H9 (cell line): ENCODE results near the gene BTG4. TPM values are rescaled to one million over a fixed set of nuclear protein-coding genes. Genes with fewer than 3 reads are reported as not detected.

Source experiments
- DNase-seq: peaks from one replicate; pipeline ENCODE4 v3.0.0-alpha.2; 2017
- H2AFZ ChIP-seq: one replicate; pipeline ENCODE4 v1.6.1; 2013; ENCODE audit warnings: mild to moderate bottlenecking, low read length, control low read depth, moderate library complexity
- H2AK5ac ChIP-seq: 2 replicates; pipeline ENCODE4 v1.6.1; 2013; ENCODE audit warnings: low read length, control low read depth, mixed read lengths; ENCODE audit not compliant: insufficient read length
- H2BK120ac ChIP-seq: one replicate; pipeline ENCODE4 v1.6.1; 2013; ENCODE audit warnings: low read depth, mild to moderate bottlenecking, low read length, control low read depth, inconsistent platforms; ENCODE audit not compliant: poor library complexity, severe bottlenecking
- H2BK12ac ChIP-seq: 2 replicates; pipeline ENCODE4 v1.6.1; 2013; ENCODE audit warnings: low read length, control low read depth, mixed read lengths, low read depth; ENCODE audit not compliant: insufficient read length
- H2BK15ac ChIP-seq: 2 replicates; pipeline ENCODE4 v1.6.1; 2013; ENCODE audit warnings: low read depth, low read length, control low read depth
- H2BK20ac ChIP-seq: one replicate; pipeline ENCODE4 v1.6.1; 2013; ENCODE audit warnings: low read depth, mild to moderate bottlenecking, low read length, control low read depth, inconsistent platforms; ENCODE audit not compliant: poor library complexity, severe bottlenecking
- H2BK5ac ChIP-seq: 2 replicates; pipeline ENCODE4 v1.6.1; 2013; ENCODE audit warnings: low read length, control low read depth, mixed read lengths; ENCODE audit not compliant: insufficient read length
- H3K14ac ChIP-seq: 2 replicates; pipeline ENCODE4 v1.6.1; 2013; ENCODE audit warnings: low read length, control low read depth; ENCODE audit not compliant: insufficient read depth
- H3K18ac ChIP-seq: 2 replicates; pipeline ENCODE4 v1.6.1; 2013; ENCODE audit warnings: low read depth, mild to moderate bottlenecking, mixed read lengths, low read length, control low read depth; ENCODE audit not compliant: insufficient read length
- H3K23ac ChIP-seq: 2 replicates; pipeline ENCODE4 v1.6.1; 2013; ENCODE audit warnings: low read length, control low read depth, mixed read lengths, low read depth; ENCODE audit not compliant: insufficient read length
- H3K23me2 ChIP-seq: 2 replicates; pipeline ENCODE4 v1.6.1; 2013; ENCODE audit warnings: low read depth, mild to moderate bottlenecking, mixed read lengths, low read length, control low read depth; ENCODE audit not compliant: insufficient read length, poor library complexity, severe bottlenecking
- H3K27ac ChIP-seq: 2 replicates; pipeline ENCODE4 v1.5.1; 2013; ENCODE audit warnings: low read length, control low read depth, mixed read lengths, low read depth; ENCODE audit not compliant: insufficient read length
- H3K27me3 ChIP-seq: 2 replicates; pipeline ENCODE4 v1.6.1; 2013; ENCODE audit warnings: low read length, control low read depth, inconsistent platforms; ENCODE audit not compliant: insufficient read depth
- H3K4ac ChIP-seq: 2 replicates; pipeline ENCODE4 v1.6.1; 2013; ENCODE audit warnings: low read depth, mild to moderate bottlenecking, control low read depth, inconsistent platforms, low read length, moderate library complexity
- H3K4me1 ChIP-seq: 2 replicates; pipeline ENCODE4 v1.6.1; 2013; ENCODE audit warnings: low read length, control low read depth, inconsistent platforms; ENCODE audit not compliant: insufficient read depth
- H3K4me2 ChIP-seq: 2 replicates; pipeline ENCODE4 v1.6.1; 2013; ENCODE audit warnings: low read length, control low read depth, mixed read lengths; ENCODE audit not compliant: insufficient read length, insufficient read depth
- H3K56ac ChIP-seq: 2 replicates; pipeline ENCODE4 v1.6.1; 2013; ENCODE audit warnings: low read depth, mild to moderate bottlenecking, mixed read lengths, low read length, control low read depth; ENCODE audit not compliant: insufficient read length
- H3K79me1 ChIP-seq: 2 replicates; pipeline ENCODE4 v1.6.1; 2013; ENCODE audit warnings: low read depth, mild to moderate bottlenecking, moderate library complexity, low read length, control low read depth, inconsistent platforms; ENCODE audit not compliant: insufficient read depth, poor library complexity, severe bottlenecking
- H3K79me2 ChIP-seq: 2 replicates; pipeline ENCODE4 v1.6.1; 2013; ENCODE audit warnings: low read length, control low read depth, inconsistent platforms; ENCODE audit not compliant: insufficient read depth
- H3K9ac ChIP-seq: 2 replicates; pipeline ENCODE4 v1.6.1; 2013; ENCODE audit warnings: low read length, control low read depth, mixed read lengths; ENCODE audit not compliant: insufficient read length; ENCODE audit errors: extremely low read depth
- H3K9me3 ChIP-seq: one replicate; pipeline ENCODE4 v1.6.1; 2013; ENCODE audit warnings: low read depth, low read length, inconsistent platforms; ENCODE audit not compliant: control insufficient read depth
- H3T11ph ChIP-seq: one replicate; pipeline ENCODE4 v1.6.1; 2013; ENCODE audit warnings: mild to moderate bottlenecking, low read length, control low read depth, inconsistent platforms
- H4K20me1 ChIP-seq: one replicate; pipeline ENCODE4 v1.6.1; 2013; ENCODE audit not compliant: control insufficient read depth, insufficient read length, insufficient read depth
- H4K5ac ChIP-seq: 2 replicates; pipeline ENCODE4 v1.6.1; 2013; ENCODE audit warnings: low read depth, mild to moderate bottlenecking, mixed read lengths, low read length, control low read depth; ENCODE audit not compliant: insufficient read length
- H4K8ac ChIP-seq: replicated peaks from 2 replicates; pipeline ENCODE4 v1.6.1; 2013; ENCODE audit warnings: low read length, control low read depth, mixed read lengths, low read depth; ENCODE audit not compliant: insufficient read length
- H4K91ac ChIP-seq: 2 replicates; pipeline ENCODE4 v1.6.1; 2013; ENCODE audit warnings: low read depth, mild to moderate bottlenecking, moderate library complexity, mixed read lengths, low read length, control low read depth; ENCODE audit not compliant: insufficient read length
- H3K27ac Mint-ChIP-seq, 3 experiments: 2 replicates in 2 of 3; 3 replicates in 1 of 3; pipeline ENCODE4 v1.8.0; 2020 to 2021; ENCODE audit warnings: mixed read lengths in 3 of 3, mild to moderate bottlenecking in 1 of 3, moderate library complexity in 1 of 3
- H3K27me3 Mint-ChIP-seq: 2 replicates; pipeline ENCODE4 v1.8.0; 2021; ENCODE audit warnings: low read depth, mild to moderate bottlenecking, moderate library complexity, mixed read lengths
- H3K36me3 Mint-ChIP-seq, 3 experiments: 2 replicates in 2 of 3; 3 replicates in 1 of 3; pipeline ENCODE4 v1.8.0; 2020 to 2021; ENCODE audit warnings: low read depth in 3 of 3, mixed read lengths in 3 of 3; ENCODE audit not compliant: insufficient read depth in 1 of 3
- H3K4me1 Mint-ChIP-seq, 2 experiments: 2 replicates each; pipeline ENCODE4 v1.8.0; 2020; ENCODE audit warnings: mixed read lengths in 2 of 2
- H3K4me3 Mint-ChIP-seq, 2 experiments: 2 replicates in 1 of 2; 3 replicates in 1 of 2; pipeline ENCODE4 v1.8.0; 2020 to 2021; ENCODE audit warnings: mild to moderate bottlenecking in 2 of 2, mixed read lengths in 2 of 2, moderate library complexity in 1 of 2
- H3K9me3 Mint-ChIP-seq, 2 experiments: 2 replicates in 1 of 2; 3 replicates in 1 of 2; pipeline ENCODE4 v1.8.0; 2020; ENCODE audit warnings: mild to moderate bottlenecking in 2 of 2, mixed read lengths in 2 of 2, moderate library complexity in 1 of 2
- WGBS: extraction: QIAGEN DNeasy Blood & Tissue Kit; methylation state at CpG from one replicate; pipeline ENCODE4 v1.1.7; 2013; ENCODE audit warnings: missing lambda C conversion rate, low lambda C conversion rate, mixed read lengths; ENCODE audit not compliant: insufficient read length; ENCODE audit errors: extremely low coverage; 5-methylcytosine and 5-hydroxymethylcytosine counted together
- total RNA-seq: library from RNA; stranded (reverse); gene quantifications from 2 replicates; pipeline ENCODE4 v1.2.1, GENCODE V29; 2021
- TF ChIP-seq, protein P1 (sequence below): fragments of 200-600 bp; sonication (generic); conservative IDR thresholded peaks from 3 replicates; pipeline ENCODE4 v1.8.0; 2021; ENCODE audit warnings: antibody characterized with exemption, mild to moderate bottlenecking

The BTG4 gene
- total RNA-seq, 1 experiment from 2014 or later, result not detected

DNA sequence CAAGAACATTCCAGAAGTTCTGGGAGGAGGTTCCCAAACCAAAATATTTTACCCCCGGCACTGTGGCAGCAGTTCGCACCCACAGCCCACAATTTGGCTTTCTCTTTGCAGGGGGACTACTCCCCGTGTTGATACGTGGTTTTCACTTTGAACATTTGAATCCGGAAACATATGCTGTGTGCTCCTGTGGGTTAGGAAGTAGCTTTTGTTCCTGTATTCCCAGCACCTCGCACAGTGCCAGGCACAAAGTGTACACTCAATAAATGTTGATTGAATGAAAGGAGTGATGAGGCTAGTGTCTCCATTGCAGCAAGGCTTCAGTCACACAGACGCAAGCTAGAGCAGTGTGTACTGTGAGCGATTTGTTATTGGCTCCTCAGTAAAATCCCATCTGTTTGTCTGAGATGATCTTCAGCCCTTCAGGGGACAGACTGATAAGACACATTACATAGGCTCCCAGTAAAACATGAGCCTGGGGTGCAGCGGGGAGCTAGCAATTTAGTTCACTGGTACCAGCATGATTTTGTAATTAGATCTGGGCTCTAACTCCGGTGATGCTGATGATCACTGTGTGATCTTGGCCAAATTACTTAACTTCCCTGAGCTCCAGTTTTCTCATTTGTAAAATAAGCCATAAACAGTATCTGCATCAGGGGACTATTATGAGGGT, 30.6 kb upstream of the BTG4 start:
- no peak overlapping the region for H4K5ac ChIP-seq
- no peak overlapping the region for H3K27ac Mint-ChIP-seq
- no peak overlapping the region for H3K27ac ChIP-seq
- no CpG with 5 or more reads among the region's 10 CpGs for WGBS
- H3K56ac ChIP-seq, result no peak overlapping the region
- H3K9me3 ChIP-seq, result no peaks in the 10 kb centered on the region
- no peak overlapping the region for H4K91ac ChIP-seq
- no peak overlapping the region for H3K18ac ChIP-seq
- H3K27me3 ChIP-seq, result peaks cover 27% of the 10 kb centered on the region; the same call in 1 of the 2 replicates
- peaks cover 16% of the 10 kb centered on the region for H3K23me2 ChIP-seq
- H2BK15ac ChIP-seq, result no peak overlapping the region
- peaks cover 8 to 11% of the 10 kb centered on the region in 2 experiments; a peak in 4 of 5 replicates for H3K9me3 Mint-ChIP-seq
- H3K79me2 ChIP-seq, result no peaks in the 10 kb centered on the region
- peaks cover 0 to 4% (median 0%) of the 10 kb centered on the region in 3 experiments; a peak in 3 of 7 replicates for H3K36me3 Mint-ChIP-seq
- H3K23ac ChIP-seq, result no peak overlapping the region
- H2BK120ac ChIP-seq, result no peak overlapping the region
- TF ChIP-seq, protein P1, sequence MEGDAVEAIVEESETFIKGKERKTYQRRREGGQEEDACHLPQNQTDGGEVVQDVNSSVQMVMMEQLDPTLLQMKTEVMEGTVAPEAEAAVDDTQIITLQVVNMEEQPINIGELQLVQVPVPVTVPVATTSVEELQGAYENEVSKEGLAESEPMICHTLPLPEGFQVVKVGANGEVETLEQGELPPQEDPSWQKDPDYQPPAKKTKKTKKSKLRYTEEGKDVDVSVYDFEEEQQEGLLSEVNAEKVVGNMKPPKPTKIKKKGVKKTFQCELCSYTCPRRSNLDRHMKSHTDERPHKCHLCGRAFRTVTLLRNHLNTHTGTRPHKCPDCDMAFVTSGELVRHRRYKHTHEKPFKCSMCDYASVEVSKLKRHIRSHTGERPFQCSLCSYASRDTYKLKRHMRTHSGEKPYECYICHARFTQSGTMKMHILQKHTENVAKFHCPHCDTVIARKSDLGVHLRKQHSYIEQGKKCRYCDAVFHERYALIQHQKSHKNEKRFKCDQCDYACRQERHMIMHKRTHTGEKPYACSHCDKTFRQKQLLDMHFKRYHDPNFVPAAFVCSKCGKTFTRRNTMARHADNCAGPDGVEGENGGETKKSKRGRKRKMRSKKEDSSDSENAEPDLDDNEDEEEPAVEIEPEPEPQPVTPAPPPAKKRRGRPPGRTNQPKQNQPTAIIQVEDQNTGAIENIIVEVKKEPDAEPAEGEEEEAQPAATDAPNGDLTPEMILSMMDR, result no peak
- H3K4me1 Mint-ChIP-seq, result peaks cover 23 to 24% of the 10 kb centered on the region in 2 experiments
- no peak overlapping the region for H2BK12ac ChIP-seq
- H3K27me3 Mint-ChIP-seq, result peaks cover 74% of the 10 kb centered on the region
- no peak overlapping the region for H3K4ac ChIP-seq
- no peak overlapping the region for H2AK5ac ChIP-seq
- H4K20me1 ChIP-seq, result no peaks in the 10 kb centered on the region
- H3K9ac ChIP-seq, result no peak overlapping the region
- H2BK5ac ChIP-seq, result no peak overlapping the region
- H3K4me3 Mint-ChIP-seq, result no peak overlapping the region
- no peak overlapping the region for H3K14ac ChIP-seq
- H3K4me1 ChIP-seq, result no peaks in the 10 kb centered on the region
- DNase-seq, result no peak
- H2AFZ ChIP-seq, result no peak overlapping the region
- H4K8ac ChIP-seq, result no peak overlapping the region
- H3K4me2 ChIP-seq, result no peak overlapping the region
- no peak overlapping the region for H2BK20ac ChIP-seq
- no peaks in the 10 kb centered on the region for H3K79me1 ChIP-seq
- H3T11ph ChIP-seq, result no peak overlapping the region
